GM06990 (cell line): ENCODE results near the gene KLF16.

Experiments
- DNase-seq: peaks from one replicate; pipeline ENCODE4 v3.0.0-alpha.2; 2011; ENCODE audit not compliant: insufficient read length; ENCODE audit errors: extremely low read depth
- H3K27me3 ChIP-seq: replicated peaks from 2 replicates; pipeline ENCODE4 v1.6.0; 2011; ENCODE audit warnings: low read length; ENCODE audit not compliant: control insufficient read depth, insufficient read depth
- H3K36me3 ChIP-seq: 2 replicates; pipeline ENCODE4 v1.5.1; 2011; ENCODE audit warnings: low read length; ENCODE audit not compliant: control insufficient read depth, insufficient read depth
- H3K4me3 ChIP-seq: replicated peaks from 2 replicates; pipeline ENCODE4 v1.5.1; 2011; ENCODE audit warnings: low read depth, mild to moderate bottlenecking, control low read depth, low read length
- TF ChIP-seq, protein P1 (sequence below): IDR thresholded peaks from 2 replicates; pipeline ENCODE4 v1.5.1; 2011; ENCODE audit warnings: low read length, control low read depth, mild to moderate bottlenecking, inconsistent platforms; ENCODE audit not compliant: insufficient read depth, poor library complexity, severe bottlenecking

KLF16 gene

DNA sequence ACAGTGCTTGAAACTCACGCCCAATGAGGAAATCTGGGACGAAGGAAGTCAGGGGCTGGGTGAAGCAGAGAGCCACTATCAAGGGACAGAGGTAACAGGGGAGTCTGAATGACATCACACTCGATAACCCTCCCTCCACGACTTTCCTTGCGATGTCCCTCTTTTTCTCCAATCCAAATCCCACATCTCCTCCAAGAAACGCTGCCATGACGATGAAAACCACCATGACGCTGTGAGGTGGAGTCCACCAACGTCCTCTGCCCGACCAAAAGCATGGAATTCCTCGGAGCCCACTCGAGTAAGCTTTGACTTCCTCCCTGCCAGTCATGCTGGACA is 16.1 kb downstream of the KLF16 start:
- Histone ChIP-seq H3K4me3 (peak overlapping the region; percentile 100), H3K27me3 (no peaks in the 10 kb centered on the region), H3K36me3 (peaks cover 7% of the 10 kb centered on the region)
- DNase-seq, result no peak
- TF ChIP-seq, protein P1, sequence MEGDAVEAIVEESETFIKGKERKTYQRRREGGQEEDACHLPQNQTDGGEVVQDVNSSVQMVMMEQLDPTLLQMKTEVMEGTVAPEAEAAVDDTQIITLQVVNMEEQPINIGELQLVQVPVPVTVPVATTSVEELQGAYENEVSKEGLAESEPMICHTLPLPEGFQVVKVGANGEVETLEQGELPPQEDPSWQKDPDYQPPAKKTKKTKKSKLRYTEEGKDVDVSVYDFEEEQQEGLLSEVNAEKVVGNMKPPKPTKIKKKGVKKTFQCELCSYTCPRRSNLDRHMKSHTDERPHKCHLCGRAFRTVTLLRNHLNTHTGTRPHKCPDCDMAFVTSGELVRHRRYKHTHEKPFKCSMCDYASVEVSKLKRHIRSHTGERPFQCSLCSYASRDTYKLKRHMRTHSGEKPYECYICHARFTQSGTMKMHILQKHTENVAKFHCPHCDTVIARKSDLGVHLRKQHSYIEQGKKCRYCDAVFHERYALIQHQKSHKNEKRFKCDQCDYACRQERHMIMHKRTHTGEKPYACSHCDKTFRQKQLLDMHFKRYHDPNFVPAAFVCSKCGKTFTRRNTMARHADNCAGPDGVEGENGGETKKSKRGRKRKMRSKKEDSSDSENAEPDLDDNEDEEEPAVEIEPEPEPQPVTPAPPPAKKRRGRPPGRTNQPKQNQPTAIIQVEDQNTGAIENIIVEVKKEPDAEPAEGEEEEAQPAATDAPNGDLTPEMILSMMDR, result no peak

DNA sequence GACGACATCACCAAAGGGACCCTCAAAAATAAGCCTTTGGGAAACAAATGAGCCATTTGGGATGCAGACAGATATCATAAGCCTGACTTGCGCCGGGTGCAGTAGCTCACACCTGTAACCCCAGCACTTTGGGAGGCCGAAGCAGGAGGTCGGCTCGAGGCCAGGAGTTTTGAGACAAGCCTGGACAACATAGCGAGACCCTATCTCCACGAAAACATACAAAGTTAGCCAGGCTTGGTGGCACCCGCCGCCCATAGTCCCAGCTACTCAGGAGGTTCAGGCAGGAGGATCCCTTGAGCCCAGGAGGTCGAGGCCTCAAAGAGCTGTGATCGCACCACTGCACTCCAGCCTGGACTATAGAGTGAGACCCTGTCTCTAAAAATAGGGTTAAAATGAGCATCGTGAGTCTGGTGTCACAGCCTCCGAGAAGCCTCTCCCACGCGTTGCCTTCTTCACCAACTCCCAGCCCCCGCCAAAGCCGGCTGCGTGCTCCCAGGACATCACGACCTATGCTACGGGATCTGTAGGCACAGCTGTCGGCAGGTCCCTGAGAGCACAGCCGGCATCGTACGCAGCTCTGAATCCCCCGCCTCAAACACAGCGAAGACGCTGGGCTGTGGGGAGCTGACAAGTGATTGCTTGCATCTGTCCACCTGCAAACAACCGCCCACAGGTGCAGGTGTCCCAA is 16.7 kb downstream of the KLF16 start:
- H3K36me3 ChIP-seq, result peaks cover 7% of the 10 kb centered on the region
- no peak for DNase-seq
- H3K4me3 ChIP-seq, result peak overlapping the region; percentile 100
- TF ChIP-seq, protein P1, result no peak
- no peaks in the 10 kb centered on the region for H3K27me3 ChIP-seq

DNA sequence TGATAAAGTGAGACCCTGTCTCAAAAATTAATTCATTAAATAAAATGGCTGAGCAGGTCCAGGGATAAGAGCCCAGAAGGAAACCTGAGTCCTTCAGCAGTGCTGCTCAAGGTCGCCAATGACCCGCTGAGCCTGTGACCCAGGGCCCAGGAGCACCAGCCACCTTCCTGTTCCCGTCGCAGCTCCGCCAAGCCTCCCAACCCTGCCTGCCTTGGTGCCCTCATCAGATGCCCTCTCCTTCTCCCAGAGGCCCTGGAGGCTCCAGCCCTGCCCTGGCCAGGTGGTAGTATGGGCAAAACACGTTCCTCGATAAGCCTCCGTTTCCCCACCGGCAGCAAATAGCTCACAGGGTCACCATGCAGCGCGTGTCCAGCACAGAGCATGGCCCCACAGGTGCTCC is 17.7 kb downstream of the KLF16 start:
- peaks cover 7% of the 10 kb centered on the region for H3K36me3 ChIP-seq
- no peak overlapping the region for H3K4me3 ChIP-seq
- DNase-seq, result no peak
- no peaks in the 10 kb centered on the region for H3K27me3 ChIP-seq
- TF ChIP-seq, protein P1, result no peak

DNA sequence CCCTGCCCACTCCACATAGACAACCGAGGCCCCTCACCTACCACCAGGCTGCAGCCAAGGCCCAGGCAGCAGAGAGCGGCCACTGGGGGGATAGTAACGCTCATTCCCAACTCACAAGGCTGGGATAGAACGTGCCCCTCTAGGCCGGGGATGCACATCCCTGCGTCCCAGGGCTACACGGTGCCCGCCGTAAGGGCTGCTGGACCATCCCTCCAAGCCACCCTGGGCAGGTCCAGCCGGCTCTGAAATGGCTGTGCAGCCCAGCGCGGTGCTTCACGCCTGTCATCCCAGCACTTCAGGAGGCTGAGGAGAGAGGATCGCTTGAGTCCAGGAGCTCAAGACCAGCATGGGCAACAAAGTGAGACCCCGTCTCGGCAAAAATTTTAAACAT is 18.3 kb downstream of the KLF16 start:
- TF ChIP-seq, protein P1, result no peak
- DNase-seq, result no peak
- peaks cover 7% of the 10 kb centered on the region for H3K36me3 ChIP-seq
- H3K4me3 ChIP-seq, result no peak overlapping the region
- no peaks in the 10 kb centered on the region for H3K27me3 ChIP-seq

DNA sequence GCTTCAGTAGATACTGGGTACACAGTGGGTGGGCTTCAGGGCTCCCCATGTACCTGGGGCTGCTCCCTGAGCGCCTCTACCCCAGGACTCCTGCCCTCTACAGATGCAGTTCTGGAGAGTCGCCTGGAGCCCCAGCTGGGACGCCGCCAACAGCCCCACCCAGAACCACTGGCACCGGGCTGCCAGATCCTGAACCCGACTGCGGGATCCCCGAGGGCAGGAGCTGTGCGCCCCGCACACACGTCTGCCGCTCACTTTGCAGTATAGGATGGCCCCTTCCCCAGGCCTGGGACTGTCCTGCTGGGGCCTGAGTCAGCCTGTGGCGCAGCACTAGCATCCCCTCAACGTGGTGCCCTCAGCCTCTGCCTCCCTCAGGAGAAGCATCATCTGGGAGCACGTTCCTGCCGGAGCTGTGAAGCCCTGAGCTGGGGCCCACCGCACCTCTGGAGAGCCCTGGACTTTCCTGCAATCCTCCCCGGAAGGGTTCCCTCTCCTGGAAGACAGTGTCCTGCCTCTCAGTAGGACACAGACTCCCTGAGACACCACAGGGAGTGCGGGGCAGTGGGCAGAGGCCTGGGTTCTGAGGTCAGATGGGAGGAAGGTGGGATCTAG is 18.8 kb downstream of the KLF16 start:
- Histone ChIP-seq H3K36me3 (peaks cover 9% of the 10 kb centered on the region), H3K27me3 (no peaks in the 10 kb centered on the region), H3K4me3 (no peak overlapping the region)
- TF ChIP-seq, protein P1, result no peak
- DNase-seq, result no peak
